GM23338 (cell line): ENCODE data around the gene PIM1. TPM values are rescaled to one million over a fixed set of nuclear protein-coding genes. Genes with fewer than 3 reads are reported as not detected.

Experiments
- ATAC-seq: fragments of 200-7000 bp; cut with Tn5 transposase; 3 replicates; pipeline ENCODE4 v1.9.1; 2020
- DNase-seq: peaks from one replicate; pipeline ENCODE4 v3.0.0-alpha.2; 2015; ENCODE audit warnings: low spot score
- H2AFZ ChIP-seq: fragments of 200-600 bp; sonication (generic); 2 replicates; pipeline ENCODE4 v1.8.0; 2016; ENCODE audit warnings: antibody characterized with exemption, mild to moderate bottlenecking, moderate library complexity
- H3F3A ChIP-seq: fragments of 200-600 bp; sonication (generic); replicated peaks from 2 replicates; pipeline ENCODE4 v1.8.0; 2017; ENCODE audit warnings: antibody characterized with exemption, mixed run types, low read depth
- H3K27ac ChIP-seq: fragments of 200-600 bp; sonication (generic); 2 replicates; pipeline ENCODE4 v1.6.1; 2016; ENCODE audit warnings: low read depth
- H3K27me3 ChIP-seq: fragments of 200-600 bp; sonication (generic); 2 replicates; pipeline ENCODE4 v1.8.0; 2016; ENCODE audit warnings: mild to moderate bottlenecking, mixed run types, moderate library complexity; ENCODE audit not compliant: insufficient read depth
- H3K36me3 ChIP-seq: fragments of 200-600 bp; sonication (generic); 2 replicates; pipeline ENCODE4 v1.8.0; 2016; ENCODE audit warnings: mild to moderate bottlenecking; ENCODE audit not compliant: insufficient read depth
- H3K4me1 ChIP-seq: fragments of 200-600 bp; sonication (generic); 2 replicates; pipeline ENCODE4 v1.8.0; 2016; ENCODE audit warnings: mild to moderate bottlenecking, moderate library complexity; ENCODE audit not compliant: insufficient read depth
- H3K4me2 ChIP-seq: fragments of 200-600 bp; sonication (generic); 2 replicates; pipeline ENCODE4 v1.7.1; 2017; ENCODE audit warnings: mixed run types
- H3K4me3 ChIP-seq: fragments of 200-600 bp; sonication (generic); 2 replicates; pipeline ENCODE4 v1.6.1; 2016; ENCODE audit warnings: mixed run types
- H3K79me2 ChIP-seq: fragments of 200-600 bp; sonication (generic); replicated peaks from 2 replicates; pipeline ENCODE4 v1.8.0; 2017; ENCODE audit warnings: mild to moderate bottlenecking; ENCODE audit not compliant: insufficient read depth
- H3K9me2 ChIP-seq: fragments of 200-600 bp; sonication (generic); 2 replicates; pipeline ENCODE4 v1.8.0; 2017; ENCODE audit not compliant: insufficient read depth
- H4K20me1 ChIP-seq: fragments of 200-600 bp; sonication (generic); replicated peaks from 2 replicates; pipeline ENCODE4 v1.8.0; 2017; ENCODE audit warnings: mild to moderate bottlenecking; ENCODE audit not compliant: insufficient read depth
- H3K27ac Mint-ChIP-seq: 2 replicates; pipeline ENCODE4 v1.8.0; 2020; ENCODE audit warnings: inconsistent platforms, mild to moderate bottlenecking, moderate library complexity, mixed read lengths
- H3K27me3 Mint-ChIP-seq: 3 replicates; pipeline ENCODE4 v1.8.0; 2022; ENCODE audit warnings: low read depth, mild to moderate bottlenecking, moderate library complexity, mixed read lengths, inconsistent platforms; ENCODE audit not compliant: insufficient read depth, poor library complexity
- H3K36me3 Mint-ChIP-seq: 3 replicates; pipeline ENCODE4 v1.8.0; 2021; ENCODE audit warnings: low read depth, mild to moderate bottlenecking, inconsistent platforms, moderate library complexity, mixed read lengths
- H3K4me1 Mint-ChIP-seq: 3 replicates; pipeline ENCODE4 v1.8.0; 2020; ENCODE audit warnings: mild to moderate bottlenecking, inconsistent platforms, mixed read lengths
- H3K4me3 Mint-ChIP-seq: 3 replicates; pipeline ENCODE4 v1.8.0; 2021; ENCODE audit warnings: moderate library complexity, mild to moderate bottlenecking, inconsistent platforms, mixed read lengths
- H3K9me3 Mint-ChIP-seq: 3 replicates; pipeline ENCODE4 v1.8.0; 2020; ENCODE audit warnings: moderate library complexity, mild to moderate bottlenecking, inconsistent platforms, mixed read lengths
- CTCF ChIP-seq, 2 experiments: fragments of 200-600 bp in 1 of 2; sonication (generic) in 1 of 2; conservative IDR thresholded peaks; 2 replicates each; pipeline versions ENCODE4 v1.5.1 to v1.6.1; 2016 to 2017; ENCODE audit warnings: antibody characterized with exemption in 2 of 2, low read depth in 2 of 2, mild to moderate bottlenecking in 2 of 2, moderate library complexity in 1 of 2
- EZH2phosphoT487 ChIP-seq: fragments of 200-600 bp; sonication (generic); IDR thresholded peaks from one replicate; pipeline ENCODE4 v1.8.1; 2018; ENCODE audit warnings: antibody characterized with exemption; ENCODE audit not compliant: unreplicated experiment
- JUNB ChIP-seq: IDR thresholded peaks from one replicate; pipeline ENCODE4 v1.6.1; 2016; ENCODE audit warnings: antibody characterized with exemption; ENCODE audit not compliant: unreplicated experiment
- NANOG ChIP-seq: IDR thresholded peaks from 2 replicates; pipeline ENCODE4 v1.6.1; 2016; ENCODE audit warnings: antibody characterized with exemption, borderline replicate concordance
- ZNF331 ChIP-seq: fragments of 250-450 bp; sonication (Bioruptor Pico); IDR thresholded peaks from 2 replicates; pipeline ENCODE4 v1.5.0; 2020; ENCODE audit warnings: low read depth, mild to moderate bottlenecking, moderate library complexity
- ZNF462 ChIP-seq: fragments of 250-450 bp; sonication (Bioruptor Pico); IDR thresholded peaks from 2 replicates; pipeline ENCODE4 v1.5.0; 2020; ENCODE audit warnings: mild to moderate bottlenecking, moderate library complexity
- polyA plus RNA-seq: library from polyadenylated mRNA; unstranded; fragments of >200 nt; fragmentation: Nextera tagmentation; extraction: Ambion mirVana; gene quantifications from 2 replicates; pipeline ENCODE4 v1.2.1, GENCODE V29; 2016
- total RNA-seq: library from RNA; depleted of rRNA; stranded (reverse); fragments of >200 nt; shearing (Covaris generic); gene quantifications from 2 replicates; pipeline ENCODE4 v1.2.3, GENCODE V29; 2014

PIM1 gene
- total and polyA plus RNA-seq, 2 experiments from 2014 or later: 46.0 to 74.2 TPM

GRCh38 chr6:37209461-37210205 is 39.7 kb downstream of the PIM1 start:
- H4K20me1 ChIP-seq: no peaks in the 10 kb centered on the region

GRCh38 chr6:37210313-37210968 is 40.5 kb downstream of the PIM1 start:
- Histone ChIP-seq H3K36me3 (no peaks in the 10 kb centered on the region), H3K4me1 (no peaks in the 10 kb centered on the region; the same call in 1 of the 2 replicates), H3K9me2 (no peaks in the 10 kb centered on the region), H3K4me3 (no peak overlapping the region), H3F3A (no peaks in the 10 kb centered on the region; the same call in 1 of the 2 replicates), H4K20me1 (no peaks in the 10 kb centered on the region), H3K4me2 (no peak overlapping the region), H2AFZ (no peak overlapping the region; the same call in 1 of the 2 replicates), H3K27me3 (no peaks in the 10 kb centered on the region), H3K79me2 (no peaks in the 10 kb centered on the region), H3K27ac (no peak overlapping the region)
- no peaks in the 10 kb centered on the region for H3K36me3 Mint-ChIP-seq
- no peak overlapping the region for H3K4me3 Mint-ChIP-seq
- H3K9me3 Mint-ChIP-seq: no peaks in the 10 kb centered on the region; the same call in 2 of the 3 replicates
- ATAC-seq (peak; percentile 77), DNase-seq (peak; percentile 94)
- no peak for TF ChIP-seq JUNB
- TF ChIP-seq CTCF (conservative IDR thresholded peaks at IDR 0.05; ENCODE audit: low read depth in 2 of 2): peak; percentile 99
- peaks cover 8% of the 10 kb centered on the region for H3K27me3 Mint-ChIP-seq
- no peaks in the 10 kb centered on the region; the same call in 1 of the 3 replicates for H3K4me1 Mint-ChIP-seq
- no peak overlapping the region for H3K27ac Mint-ChIP-seq

More at GRCh38 chr6:37209461-37210205, 39.7 kb downstream of the PIM1 start:
- no peaks in the 10 kb centered on the region for H3K36me3 Mint-ChIP-seq
- H3K9me3 Mint-ChIP-seq: no peaks in the 10 kb centered on the region; the same call in 2 of the 3 replicates
- Histone ChIP-seq H3K36me3 (no peaks in the 10 kb centered on the region), H3K27ac (no peak overlapping the region), H3K79me2 (no peaks in the 10 kb centered on the region), H3K4me1 (no peaks in the 10 kb centered on the region; the same call in 1 of the 2 replicates), H3F3A (no peaks in the 10 kb centered on the region; the same call in 1 of the 2 replicates), H2AFZ (no peak overlapping the region), H3K27me3 (no peaks in the 10 kb centered on the region), H3K4me3 (no peak overlapping the region), H3K9me2 (no peaks in the 10 kb centered on the region), H3K4me2 (no peak overlapping the region)
- H3K27ac Mint-ChIP-seq: no peak overlapping the region
- no peak for ATAC-seq
- TF ChIP-seq ZNF331 (CRISPR knock-in tag): no peak
- H3K4me3 Mint-ChIP-seq: no peak overlapping the region
- DNase-seq: no peak
- peaks cover 8% of the 10 kb centered on the region for H3K27me3 Mint-ChIP-seq
- H3K4me1 Mint-ChIP-seq: peaks cover 3% of the 10 kb centered on the region

- Histone ChIP-seq H3K4me3 (no peak overlapping the region), H4K20me1 (no peaks in the 10 kb centered on the region), H3K36me3 (no peaks in the 10 kb centered on the region), H3K79me2 (no peaks in the 10 kb centered on the region), H3K4me2 (no peak overlapping the region), H3K9me2 (no peaks in the 10 kb centered on the region), H3K27me3 (no peaks in the 10 kb centered on the region), H2AFZ (no peak overlapping the region), H3K4me1 (no peaks in the 10 kb centered on the region; the same call in 1 of the 2 replicates), H3K27ac (no peak overlapping the region), H3F3A (no peaks in the 10 kb centered on the region; the same call in none of the 2 replicates)
- Mint-ChIP-seq H3K4me3 (no peak overlapping the region), H3K9me3 (no peaks in the 10 kb centered on the region; the same call in 2 of the 3 replicates), H3K27ac (no peak overlapping the region), H3K4me1 (no peaks in the 10 kb centered on the region; the same call in 2 of the 3 replicates), H3K27me3 (peaks cover 8% of the 10 kb centered on the region), H3K36me3 (no peaks in the 10 kb centered on the region)
- DNase-seq (no peak), ATAC-seq (no peak)
- TF ChIP-seq EZH2phosphoT487 (no peak), ZNF462 (CRISPR knock-in tag) (no peak), NANOG (no peak)
These were observed 42.3 kb downstream of the PIM1 start for GRCh38 chr6:37212268-37212667.
